MM.1S (cell line): ENCODE measurements around the gene ENHO.

Experiments
- DNase-seq: peaks from one replicate; pipeline ENCODE4 v3.0.0-alpha.2; 2015
- H2AFZ ChIP-seq: fragments of 300-600 bp; sonication (generic); 2 replicates; pipeline ENCODE4 v1.6.0; 2016; ENCODE audit warnings: antibody characterized with exemption, low read length
- H3F3A ChIP-seq: fragments of 300-600 bp; sonication (generic); 2 replicates; pipeline ENCODE4 v1.6.1; 2016; ENCODE audit warnings: mild to moderate bottlenecking, antibody characterized with exemption, low read length, moderate library complexity, mixed read lengths; ENCODE audit not compliant: insufficient read depth
- H3K27ac ChIP-seq: fragments of 300-600 bp; sonication (generic); 2 replicates; pipeline ENCODE4 v1.5.1; 2016; ENCODE audit warnings: mild to moderate bottlenecking, low read length
- H3K27me3 ChIP-seq: fragments of 300-600 bp; sonication (generic); replicated peaks from 2 replicates; pipeline ENCODE4 v1.6.0; 2016; ENCODE audit warnings: low read length; ENCODE audit not compliant: insufficient read depth
- H3K36me3 ChIP-seq: fragments of 300-600 bp; sonication (generic); replicated peaks from 2 replicates; pipeline ENCODE4 v1.6.1; 2016; ENCODE audit warnings: mild to moderate bottlenecking, low read length, mixed read lengths; ENCODE audit not compliant: insufficient read depth
- H3K4me1 ChIP-seq: fragments of 300-600 bp; sonication (generic); 2 replicates; pipeline ENCODE4 v1.6.1; 2016; ENCODE audit warnings: low read length, mixed read lengths
- H3K4me2 ChIP-seq: fragments of 300-600 bp; sonication (generic); 2 replicates; pipeline ENCODE4 v1.6.0; 2016; ENCODE audit warnings: low read depth, low read length
- H3K4me3 ChIP-seq: fragments of 300-600 bp; sonication (generic); 2 replicates; pipeline ENCODE4 v1.5.1; 2016; ENCODE audit warnings: low read length, mixed read lengths
- H3K79me2 ChIP-seq: fragments of 300-600 bp; sonication (generic); 2 replicates; pipeline ENCODE4 v1.6.1; 2016; ENCODE audit warnings: mixed run types, low read length, mixed read lengths
- H3K9ac ChIP-seq: fragments of 300-600 bp; sonication (generic); 2 replicates; pipeline ENCODE4 v1.6.1; 2016; ENCODE audit warnings: low read length, mixed read lengths
- H3K9me2 ChIP-seq: fragments of 300-600 bp; sonication (generic); replicated peaks from 2 replicates; pipeline ENCODE4 v1.6.1; 2016; ENCODE audit warnings: mild to moderate bottlenecking, low read length, mixed read lengths; ENCODE audit not compliant: insufficient read depth
- H3K9me3 ChIP-seq: fragments of 300-600 bp; sonication (generic); replicated peaks from 2 replicates; pipeline ENCODE4 v1.6.1; 2016; ENCODE audit warnings: mild to moderate bottlenecking, low read length, mixed read lengths; ENCODE audit not compliant: insufficient read depth
- H4K20me1 ChIP-seq: fragments of 300-600 bp; sonication (generic); 2 replicates; pipeline ENCODE4 v1.6.1; 2016; ENCODE audit warnings: mild to moderate bottlenecking, low read length, moderate library complexity, mixed read lengths; ENCODE audit not compliant: insufficient read depth
- EZH2 ChIP-seq: fragments of 300-600 bp; sonication (generic); optimal IDR thresholded peaks from 2 replicates; pipeline ENCODE3; 2017; ENCODE audit warnings: low read depth, mild to moderate bottlenecking, antibody characterized with exemption, low read length, mixed read lengths
- EZH2phosphoT487 ChIP-seq: fragments of 300-600 bp; sonication (generic); IDR thresholded peaks from 2 replicates; pipeline ENCODE4 v1.6.1; 2018; ENCODE audit warnings: antibody characterized with exemption, low read length
- TF ChIP-seq, protein P1 (sequence below): fragments of 300-600 bp; sonication (generic); IDR thresholded peaks from 2 replicates; pipeline ENCODE4 v1.5.1; 2016; ENCODE audit warnings: antibody characterized with exemption, low read length, mixed read lengths

The ENHO gene

DNA sequence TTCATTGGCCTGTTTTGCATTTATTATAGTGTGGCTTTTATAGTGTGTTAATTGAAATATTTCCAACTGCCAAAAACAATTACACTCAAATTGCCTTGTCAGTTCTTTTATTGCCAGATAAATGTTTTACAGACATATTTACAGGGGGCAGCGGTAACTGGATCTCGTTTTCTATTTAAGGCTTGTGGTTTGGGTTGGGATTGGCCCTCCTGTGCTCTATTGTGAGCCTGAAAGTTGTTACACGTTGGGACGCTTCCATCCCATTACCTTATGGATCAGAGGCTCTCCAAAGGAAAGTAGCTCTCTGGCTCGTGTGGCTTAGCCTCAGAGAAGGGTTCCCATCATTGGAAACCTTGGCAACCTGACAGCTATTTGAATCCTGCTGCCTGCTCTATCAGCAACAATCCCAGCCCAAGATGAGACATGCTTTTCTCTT lies 43.3 kb downstream of the ENHO start:
- H3K27me3 ChIP-seq = no peaks in the 10 kb centered on the region
- no peaks in the 10 kb centered on the region for H3K9me3 ChIP-seq
- no peak overlapping the region for H3K4me2 ChIP-seq
- no peaks in the 10 kb centered on the region for H3K36me3 ChIP-seq
- no peaks in the 10 kb centered on the region for H3K79me2 ChIP-seq
- H4K20me1 ChIP-seq = no peaks in the 10 kb centered on the region
- TF ChIP-seq, protein P1, sequence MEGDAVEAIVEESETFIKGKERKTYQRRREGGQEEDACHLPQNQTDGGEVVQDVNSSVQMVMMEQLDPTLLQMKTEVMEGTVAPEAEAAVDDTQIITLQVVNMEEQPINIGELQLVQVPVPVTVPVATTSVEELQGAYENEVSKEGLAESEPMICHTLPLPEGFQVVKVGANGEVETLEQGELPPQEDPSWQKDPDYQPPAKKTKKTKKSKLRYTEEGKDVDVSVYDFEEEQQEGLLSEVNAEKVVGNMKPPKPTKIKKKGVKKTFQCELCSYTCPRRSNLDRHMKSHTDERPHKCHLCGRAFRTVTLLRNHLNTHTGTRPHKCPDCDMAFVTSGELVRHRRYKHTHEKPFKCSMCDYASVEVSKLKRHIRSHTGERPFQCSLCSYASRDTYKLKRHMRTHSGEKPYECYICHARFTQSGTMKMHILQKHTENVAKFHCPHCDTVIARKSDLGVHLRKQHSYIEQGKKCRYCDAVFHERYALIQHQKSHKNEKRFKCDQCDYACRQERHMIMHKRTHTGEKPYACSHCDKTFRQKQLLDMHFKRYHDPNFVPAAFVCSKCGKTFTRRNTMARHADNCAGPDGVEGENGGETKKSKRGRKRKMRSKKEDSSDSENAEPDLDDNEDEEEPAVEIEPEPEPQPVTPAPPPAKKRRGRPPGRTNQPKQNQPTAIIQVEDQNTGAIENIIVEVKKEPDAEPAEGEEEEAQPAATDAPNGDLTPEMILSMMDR = no peak
- TF ChIP-seq EZH2 (no peak), EZH2phosphoT487 (no peak)
- H3K9ac ChIP-seq = no peak overlapping the region
- no peak overlapping the region for H3K27ac ChIP-seq
- H3F3A ChIP-seq = no peaks in the 10 kb centered on the region
- no peak overlapping the region for H2AFZ ChIP-seq
- peaks cover 9% of the 10 kb centered on the region for H3K4me1 ChIP-seq
- no peaks in the 10 kb centered on the region for H3K9me2 ChIP-seq
- no peak overlapping the region for H3K4me3 ChIP-seq
- no peak for DNase-seq

DNA sequence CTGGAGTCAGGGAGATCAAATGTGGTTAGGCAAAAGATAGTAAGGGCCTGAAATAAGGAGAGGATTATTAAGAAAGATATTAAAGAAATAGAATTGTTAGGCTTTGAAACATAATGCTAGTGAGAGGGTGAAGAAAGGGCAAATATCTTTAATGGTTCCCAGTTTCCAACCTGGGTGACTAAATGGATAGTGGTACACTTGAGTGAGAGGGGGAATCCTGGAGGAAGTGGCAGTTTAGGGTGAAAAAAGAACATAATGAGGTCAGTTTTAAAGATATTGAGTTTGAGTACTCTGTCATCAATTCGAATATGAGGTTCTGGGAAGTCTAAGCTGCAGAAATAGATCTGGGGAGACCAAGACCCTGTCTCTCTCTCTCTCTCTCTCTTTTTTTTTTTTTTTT lies 45.2 kb downstream of the ENHO start:
- TF ChIP-seq EZH2 (no peak), EZH2phosphoT487 (no peak)
- TF ChIP-seq, protein P1 = no peak
- Histone ChIP-seq H3K4me1 (peaks cover 9% of the 10 kb centered on the region), H3K4me2 (no peak overlapping the region), H3K36me3 (no peaks in the 10 kb centered on the region), H3K4me3 (no peak overlapping the region), H3K9ac (no peak overlapping the region), H4K20me1 (no peaks in the 10 kb centered on the region), H2AFZ (no peak overlapping the region), H3K79me2 (no peaks in the 10 kb centered on the region), H3K9me3 (no peaks in the 10 kb centered on the region), H3K27me3 (no peaks in the 10 kb centered on the region), H3K9me2 (no peaks in the 10 kb centered on the region), H3F3A (no peaks in the 10 kb centered on the region), H3K27ac (no peak overlapping the region)
- no peak for DNase-seq

DNA sequence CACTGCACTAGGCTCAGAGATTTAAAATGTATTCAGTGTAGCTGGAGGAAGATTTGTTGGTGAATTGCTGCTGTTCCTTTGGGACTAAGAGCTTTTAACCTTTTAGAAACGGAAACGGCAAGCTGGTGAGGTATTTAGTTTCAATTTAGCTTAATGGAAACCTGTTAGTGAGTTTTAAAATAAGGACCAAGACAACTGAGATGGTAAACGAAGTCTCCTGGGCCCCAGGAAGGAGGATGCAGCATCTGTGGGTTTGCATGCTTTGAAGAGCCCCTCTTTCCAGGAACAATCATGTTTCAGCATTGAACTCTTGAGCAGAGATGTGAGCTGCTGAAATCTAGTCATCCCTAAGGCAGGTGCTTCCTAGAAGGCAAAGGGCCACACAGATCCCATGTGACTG lies 47.7 kb downstream of the ENHO start:
- Histone ChIP-seq H4K20me1 (no peaks in the 10 kb centered on the region), H3K4me1 (peaks cover 9% of the 10 kb centered on the region), H3K4me3 (no peak overlapping the region), H3K9me2 (no peaks in the 10 kb centered on the region), H3K27ac (no peak overlapping the region), H3K79me2 (no peaks in the 10 kb centered on the region), H3K9ac (no peak overlapping the region), H2AFZ (peak overlapping the region; percentile 50; the same call in 1 of the 2 replicates), H3K27me3 (no peaks in the 10 kb centered on the region), H3K9me3 (no peaks in the 10 kb centered on the region), H3K4me2 (peak overlapping the region; percentile 41), H3K36me3 (no peaks in the 10 kb centered on the region), H3F3A (no peaks in the 10 kb centered on the region)
- peak; percentile 23 for DNase-seq
- TF ChIP-seq EZH2 = no peak
